SK-N-SH (cell line): Measurements from ENCODE around the gene TIAM1.

Experiments used
- CHD2 ChIP-seq: fragments of 150-350 bp; IDR thresholded peaks from 2 replicates; pipeline ENCODE4 v1.6.1; 2018; ENCODE audit warnings: low read length; ENCODE audit not compliant: partially characterized antibody
- CTCF ChIP-seq: fragments of 200-600 bp; sonication (generic); IDR thresholded peaks from 2 replicates; pipeline ENCODE4 v1.6.1; 2017; ENCODE audit warnings: antibody characterized with exemption, mild to moderate bottlenecking, moderate library complexity
- EP300 ChIP-seq, 2 experiments: IDR thresholded peaks; 2 replicates each; pipeline versions ENCODE4 v1.4.0 to v1.6.1; 2012; ENCODE audit warnings: borderline replicate concordance in 1 of 2, low read depth in 1 of 2, low read length in 1 of 2
- FOSL2 ChIP-seq: IDR thresholded peaks from 2 replicates; pipeline ENCODE4 v1.4.0; 2012; ENCODE audit warnings: low read depth, mild to moderate bottlenecking, moderate library complexity, borderline replicate concordance
- MAX ChIP-seq: IDR thresholded peaks from 2 replicates; pipeline ENCODE4 v1.4.0; 2012; ENCODE audit warnings: low read depth
- NFIC ChIP-seq: IDR thresholded peaks from 2 replicates; pipeline ENCODE4 v1.4.0; 2012; ENCODE audit warnings: borderline replicate concordance
- NRF1 ChIP-seq: IDR thresholded peaks from 2 replicates; pipeline ENCODE4 v1.6.1; 2012; ENCODE audit warnings: low read depth, mild to moderate bottlenecking, low read length
- POLR2AphosphoS5 ChIP-seq: IDR thresholded peaks from 2 replicates; pipeline ENCODE4 v1.6.1; 2012; ENCODE audit warnings: low read depth, low read length
- RAD21 ChIP-seq: IDR thresholded peaks from 2 replicates; pipeline ENCODE4 v1.6.1; 2012; ENCODE audit warnings: mild to moderate bottlenecking, low read length
- REST ChIP-seq: IDR thresholded peaks from 2 replicates; pipeline ENCODE4 v1.6.1; 2012; ENCODE audit warnings: mild to moderate bottlenecking, low read depth, low read length, moderate library complexity
- TAF1 ChIP-seq: IDR thresholded peaks from 2 replicates; pipeline ENCODE4 v1.6.1; 2012; ENCODE audit warnings: low read depth, mild to moderate bottlenecking, low read length, moderate library complexity, borderline replicate concordance
- YY1 ChIP-seq: IDR thresholded peaks from 2 replicates; pipeline ENCODE4 v1.4.0; 2012; ENCODE audit warnings: low read depth, mild to moderate bottlenecking

- TF ChIP-seq NFIC (peak; percentile 88), MAX (no peak), EP300 (IDR thresholded peaks at IDR 0.05; ENCODE audit: borderline replicate concordance in 1 of 2, low read depth in 1 of 2, low read length in 1 of 2) (peak in 1 of 2 experiments; percentile 33; a peak in 1 of 4 replicates), CHD2 (no peak), TAF1 (no peak), CTCF (no peak), RAD21 (no peak), NRF1 (no peak), REST (no peak), POLR2AphosphoS5 (no peak), FOSL2 (peak; percentile 81), YY1 (no peak)
Measured at GRCh38 chr21:31354604-31355443, 10.8 kb upstream of the TIAM1 start.
